GM21529 (cell line): Measurements from ENCODE around the gene HEXIM1.

Experiments used
- ATAC-seq: cut with Tn5 transposase; IDR thresholded peaks from one replicate; pipeline ENCODE4 v1.9.1; 2021; ENCODE audit not compliant: unreplicated experiment

Gene HEXIM1

GRCh38 chr17:45145035-45145389 lies 3.3 kb upstream of the HEXIM1 start:
- ATAC-seq: no peak

- no peak for ATAC-seq
These were observed 2.1 kb upstream of the HEXIM1 start for GRCh38 chr17:45146166-45146565.

GRCh38 chr17:45146592-45146889 lies 1.7 kb upstream of the HEXIM1 start:
- no peak for ATAC-seq

- no peak for ATAC-seq
These were observed 1.2 kb upstream of the HEXIM1 start for GRCh38 chr17:45146890-45147580.

GRCh38 chr17:45147581-45148182 lies 593 bp upstream of the HEXIM1 start:
- no peak for ATAC-seq

- peak; percentile 37 for ATAC-seq
These were observed 878 bp downstream of the HEXIM1 start for GRCh38 chr17:45149037-45149668.

GRCh38 chr17:45149669-45150664 lies 1.7 kb downstream of the HEXIM1 start:
- ATAC-seq: no peak

- no peak for ATAC-seq
These were observed 2.9 kb downstream of the HEXIM1 start for GRCh38 chr17:45150911-45151809.

GRCh38 chr17:45155029-45155428 lies 6.8 kb downstream of the HEXIM1 start:
- no peak for ATAC-seq

- no peak for ATAC-seq
These were observed 7.2 kb downstream of the HEXIM1 start for GRCh38 chr17:45155483-45155882.

- ATAC-seq: no peak
These were observed 8.0 kb downstream of the HEXIM1 start for GRCh38 chr17:45156242-45156641.

- peak; percentile 21 for ATAC-seq
These were observed 12.4 kb downstream of the HEXIM1 start for GRCh38 chr17:45160447-45161287.

GRCh38 chr17:45161288-45162024 lies 13.2 kb downstream of the HEXIM1 start, which contains the start of gene HEXIM2:
Gene HEXIM2, plus strand, starts transcription at chr17:45161875. Its CDS starts 919 bp downstream, at chr17:45162794.
- ATAC-seq: peak; percentile 89

GRCh38 chr17:45162025-45162687 lies 13.9 kb downstream of the HEXIM1 start:
- ATAC-seq: no peak

GRCh38 chr17:45164734-45165269 lies 16.5 kb downstream of the HEXIM1 start:
- ATAC-seq: no peak

- no peak for ATAC-seq
These were observed 20.9 kb downstream of the HEXIM1 start for GRCh38 chr17:45168991-45169752.

GRCh38 chr17:45170280-45170930 lies 22.1 kb downstream of the HEXIM1 start:
- no peak for ATAC-seq
